Natural killer cell (primary cell): ENCODE measurements around the gene CTNNA2. TPM values are rescaled to one million over a fixed set of nuclear protein-coding genes. Genes with fewer than 3 reads are reported as not detected.

Source experiments
- ATAC-seq, 3 donors: fragments of 150-1000 bp in 2 of 3; fragments of 200-7000 bp in 1 of 3; cut with Tn5 transposase; 1 replicate in 1 of 3; 2 replicates in 2 of 3; pipeline ENCODE4 v1.10.0; 2021; ENCODE audit warnings: mild to moderate bottlenecking in 2 of 3, moderate library complexity in 2 of 3
- DNase-seq, 2 donors: peaks; one replicate each; pipeline versions ENCODE4 v3.0.0 to v3.0.0-alpha.2; 2013 to 2021; ENCODE audit warnings: mixed read lengths in 1 of 2
- H3K27ac ChIP-seq: one replicate; pipeline ENCODE4 v1.5.1; 2013; ENCODE audit warnings: mild to moderate bottlenecking, low read length
- H3K27me3 ChIP-seq: one replicate; pipeline ENCODE4 v1.6.1; 2013; ENCODE audit warnings: low read length; ENCODE audit not compliant: control insufficient read depth, insufficient read depth
- H3K36me3 ChIP-seq: one replicate; pipeline ENCODE4 v1.6.1; 2013; ENCODE audit warnings: low read length; ENCODE audit not compliant: control insufficient read depth, insufficient read depth
- H3K4me1 ChIP-seq: one replicate; pipeline ENCODE4 v1.6.1; 2013; ENCODE audit warnings: low read length; ENCODE audit not compliant: control insufficient read depth, insufficient read depth
- H3K4me3 ChIP-seq: one replicate; pipeline ENCODE4 v1.5.1; 2013; ENCODE audit warnings: low read length
- H3K9me3 ChIP-seq: one replicate; pipeline ENCODE4 v1.6.1; 2013; ENCODE audit warnings: low read length; ENCODE audit not compliant: control insufficient read depth, insufficient read depth
- H3K27ac Mint-ChIP-seq, 2 donors: one replicate each; pipeline ENCODE4 v1.8.0; 2022; ENCODE audit warnings: mild to moderate bottlenecking in 2 of 2, mixed read lengths in 2 of 2, moderate library complexity in 1 of 2
- H3K27me3 Mint-ChIP-seq, 2 donors: one replicate each; pipeline ENCODE4 v1.8.0; 2022; ENCODE audit warnings: low read depth in 2 of 2, mixed read lengths in 2 of 2
- H3K36me3 Mint-ChIP-seq: one replicate; pipeline ENCODE4 v1.8.0; 2022; ENCODE audit warnings: mixed read lengths
- H3K4me1 Mint-ChIP-seq, 2 donors: one replicate each; pipeline ENCODE4 v1.8.0; 2022; ENCODE audit warnings: mixed read lengths in 2 of 2
- H3K4me3 Mint-ChIP-seq: one replicate; pipeline ENCODE4 v1.8.0; 2022; ENCODE audit warnings: mild to moderate bottlenecking, moderate library complexity, mixed read lengths
- H3K9me3 Mint-ChIP-seq, 2 donors: one replicate each; pipeline ENCODE4 v1.8.0; 2022; ENCODE audit warnings: mixed read lengths in 2 of 2
- WGBS: methylation state at CpG from one replicate; pipeline ENCODE4 v1.1.7; 2013; ENCODE audit warnings: missing lambda C conversion rate; ENCODE audit not compliant: insufficient coverage; 5-methylcytosine and 5-hydroxymethylcytosine counted together
- intact Hi-C: fragments of 100-400 bp; cut with micrococcal nuclease; formaldehyde crosslinking; loops from one replicate; pipeline ENCODE4 v1.14.2; 2022
- total RNA-seq, 4 donors: library from RNA; stranded (reverse); fragments of 120-200 nt in 1 of 4; gene quantifications; one replicate each; pipeline versions ENCODE4 v1.2.3 to v1.2.4, GENCODE V29; 2013 to 2022
- TF ChIP-seq, protein P1 (sequence below): fragments of 200-600 bp; IDR thresholded peaks from one replicate; pipeline ENCODE4 v1.8.0; 2022; ENCODE audit warnings: antibody characterized with exemption

Gene CTNNA2
- total RNA-seq, 3 donors from 2014 or later (not counting 1 experiment from before 2014, with no cell fraction given): not detected

DNA sequence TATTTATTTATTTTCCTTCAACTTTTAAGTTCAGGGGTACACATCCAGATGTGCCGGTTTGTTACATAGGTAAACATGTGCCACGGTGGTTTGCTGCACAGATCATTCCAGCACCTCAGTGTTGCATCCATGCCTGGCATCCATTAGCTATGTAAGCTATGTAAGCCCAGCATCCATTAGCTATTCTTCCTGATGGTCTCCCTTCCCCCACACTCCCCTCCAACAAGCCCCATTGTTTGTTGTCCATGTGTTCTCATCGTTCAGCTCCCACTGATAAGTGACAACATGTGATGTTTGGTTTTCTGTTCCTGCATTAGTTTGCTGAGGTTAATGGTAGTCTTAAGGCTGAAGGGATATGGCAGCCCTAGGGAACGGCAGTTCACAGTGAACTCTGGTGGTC, 203.4 kb downstream of the CTNNA2 start:
- Mint-ChIP-seq H3K27me3 (no peaks in the 10 kb centered on the region), H3K9me3 (peaks cover 8 to 10% of the 10 kb centered on the region in 2 donors), H3K4me1 (no peaks in the 10 kb centered on the region), H3K36me3 (no peaks in the 10 kb centered on the region), H3K27ac (no peak overlapping the region), H3K4me3 (no peak overlapping the region)
- H3K27ac ChIP-seq: no peak overlapping the region
- no peaks in the 10 kb centered on the region for H3K27me3 ChIP-seq
- ATAC-seq (no peak), DNase-seq (no peak)
- H3K36me3 ChIP-seq: no peaks in the 10 kb centered on the region
- H3K4me3 ChIP-seq: no peak overlapping the region
- intact Hi-C loops: no loop called here
- 73% methylated on average over 4 of the region's 4 CpGs for WGBS
- peaks cover 3% of the 10 kb centered on the region for H3K9me3 ChIP-seq
- TF ChIP-seq, protein P1, sequence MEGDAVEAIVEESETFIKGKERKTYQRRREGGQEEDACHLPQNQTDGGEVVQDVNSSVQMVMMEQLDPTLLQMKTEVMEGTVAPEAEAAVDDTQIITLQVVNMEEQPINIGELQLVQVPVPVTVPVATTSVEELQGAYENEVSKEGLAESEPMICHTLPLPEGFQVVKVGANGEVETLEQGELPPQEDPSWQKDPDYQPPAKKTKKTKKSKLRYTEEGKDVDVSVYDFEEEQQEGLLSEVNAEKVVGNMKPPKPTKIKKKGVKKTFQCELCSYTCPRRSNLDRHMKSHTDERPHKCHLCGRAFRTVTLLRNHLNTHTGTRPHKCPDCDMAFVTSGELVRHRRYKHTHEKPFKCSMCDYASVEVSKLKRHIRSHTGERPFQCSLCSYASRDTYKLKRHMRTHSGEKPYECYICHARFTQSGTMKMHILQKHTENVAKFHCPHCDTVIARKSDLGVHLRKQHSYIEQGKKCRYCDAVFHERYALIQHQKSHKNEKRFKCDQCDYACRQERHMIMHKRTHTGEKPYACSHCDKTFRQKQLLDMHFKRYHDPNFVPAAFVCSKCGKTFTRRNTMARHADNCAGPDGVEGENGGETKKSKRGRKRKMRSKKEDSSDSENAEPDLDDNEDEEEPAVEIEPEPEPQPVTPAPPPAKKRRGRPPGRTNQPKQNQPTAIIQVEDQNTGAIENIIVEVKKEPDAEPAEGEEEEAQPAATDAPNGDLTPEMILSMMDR: no peak
- no peaks in the 10 kb centered on the region for H3K4me1 ChIP-seq

DNA sequence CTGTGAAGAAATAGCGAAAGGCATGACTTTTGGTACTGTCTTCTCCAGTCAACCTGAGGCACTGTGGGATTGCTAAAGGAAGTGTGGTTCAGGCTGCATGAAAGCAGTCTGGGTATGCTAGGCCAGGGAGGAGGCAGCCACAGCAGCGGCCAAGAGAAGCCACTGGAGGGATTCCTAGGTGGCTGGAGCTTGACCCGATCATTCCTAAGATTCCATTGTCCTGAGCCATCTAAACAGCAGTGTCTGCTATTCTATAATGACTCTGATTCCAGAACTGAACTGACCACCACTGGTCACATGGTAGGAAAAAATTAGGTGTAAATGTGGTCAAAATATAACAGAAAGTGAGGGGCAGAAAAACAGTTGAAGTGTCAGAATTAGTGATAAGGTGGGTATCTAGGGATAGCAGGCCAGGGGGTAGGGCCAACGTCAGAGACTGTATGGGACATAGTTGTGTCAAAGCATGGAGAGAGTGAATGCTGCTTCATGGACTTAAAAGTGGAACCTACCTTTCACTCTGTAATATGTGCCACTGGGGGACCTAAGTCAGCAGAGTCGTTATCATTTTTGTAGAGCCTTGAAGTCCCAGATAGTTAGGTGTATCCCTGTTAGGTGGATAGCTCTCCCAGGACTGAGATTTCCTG, 204.6 kb downstream of the CTNNA2 start:
- H3K27me3 ChIP-seq: no peaks in the 10 kb centered on the region
- H3K4me3 ChIP-seq: no peak overlapping the region
- no peak overlapping the region for H3K27ac ChIP-seq
- Mint-ChIP-seq H3K27ac (no peak overlapping the region), H3K27me3 (no peaks in the 10 kb centered on the region), H3K4me3 (no peak overlapping the region), H3K4me1 (no peaks in the 10 kb centered on the region), H3K36me3 (no peaks in the 10 kb centered on the region), H3K9me3 (peaks cover 10 to 11% of the 10 kb centered on the region in 2 donors)
- H3K9me3 ChIP-seq: peaks cover 3% of the 10 kb centered on the region
- H3K4me1 ChIP-seq: no peaks in the 10 kb centered on the region
- intact Hi-C loops: no loop called here
- TF ChIP-seq, protein P1: no peak
- no peak for ATAC-seq
- DNase-seq: no peak
- no peaks in the 10 kb centered on the region for H3K36me3 ChIP-seq
- 81% methylated on average over 5 of the region's 5 CpGs for WGBS

DNA sequence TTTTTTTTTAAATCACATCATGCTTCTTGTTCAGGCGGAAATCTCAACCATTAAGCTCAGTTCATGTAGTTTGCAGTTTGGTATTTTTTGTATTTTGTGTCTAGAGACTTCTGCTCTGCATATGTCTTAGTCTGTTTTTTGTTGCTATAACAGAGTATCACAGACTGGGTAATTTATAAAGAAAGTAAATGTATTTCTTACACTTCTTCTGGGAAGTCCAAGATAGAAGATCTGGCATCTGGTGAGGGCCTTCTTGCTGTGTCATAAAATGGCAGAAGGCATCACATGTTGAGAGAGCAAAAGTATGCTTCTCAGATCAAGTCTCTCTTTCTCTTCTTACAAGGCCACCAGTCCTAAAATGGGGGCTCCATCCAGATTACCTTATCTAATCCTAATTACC, 208.2 kb downstream of the CTNNA2 start:
- TF ChIP-seq, protein P1: no peak
- no peaks in the 10 kb centered on the region for H3K4me1 ChIP-seq
- intact Hi-C loops: no loop called here
- Mint-ChIP-seq H3K4me3 (no peak overlapping the region), H3K4me1 (no peaks in the 10 kb centered on the region), H3K27ac (no peak overlapping the region), H3K27me3 (no peaks in the 10 kb centered on the region), H3K9me3 (peaks cover 7 to 8% of the 10 kb centered on the region in 2 donors), H3K36me3 (no peaks in the 10 kb centered on the region)
- H3K27me3 ChIP-seq: no peaks in the 10 kb centered on the region
- H3K27ac ChIP-seq: no peak overlapping the region
- no peaks in the 10 kb centered on the region for H3K36me3 ChIP-seq
- ATAC-seq (no peak), DNase-seq (no peak)
- H3K4me3 ChIP-seq: no peak overlapping the region
- WGBS: 83% methylated on average over 1 of the region's 1 CpG
- H3K9me3 ChIP-seq: peaks cover 3% of the 10 kb centered on the region

DNA sequence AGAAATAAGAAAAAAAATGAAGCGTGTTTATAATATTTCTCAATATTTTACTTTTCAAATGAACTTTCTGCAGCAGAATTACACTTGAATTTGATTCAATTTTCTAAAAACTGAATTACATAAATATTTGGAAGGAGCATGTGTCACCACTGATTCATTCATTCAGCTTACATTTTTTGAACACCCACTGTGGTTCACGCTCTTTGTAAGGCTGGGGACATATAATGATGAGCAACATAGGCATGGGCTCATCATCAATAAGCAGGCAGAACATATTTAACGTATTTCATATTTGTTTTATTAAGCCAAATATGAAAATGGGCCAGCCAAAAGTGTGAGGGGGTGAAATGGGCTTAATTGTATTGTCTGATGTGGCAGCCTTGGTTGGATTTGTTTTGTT, 209.1 kb downstream of the CTNNA2 start:
- ATAC-seq: no peak
- TF ChIP-seq, protein P1: no peak
- no peaks in the 10 kb centered on the region for H3K36me3 Mint-ChIP-seq
- Histone ChIP-seq H3K4me3 (no peak overlapping the region), H3K9me3 (peaks cover 3% of the 10 kb centered on the region), H3K4me1 (no peaks in the 10 kb centered on the region), H3K36me3 (no peaks in the 10 kb centered on the region), H3K27ac (no peak overlapping the region), H3K27me3 (no peaks in the 10 kb centered on the region)
- WGBS: 83% methylated on average over 2 of the region's 3 CpGs
- H3K27me3 Mint-ChIP-seq: no peaks in the 10 kb centered on the region
- no peak overlapping the region for H3K27ac Mint-ChIP-seq
- peaks cover 7 to 8% of the 10 kb centered on the region in 2 donors for H3K9me3 Mint-ChIP-seq
- H3K4me3 Mint-ChIP-seq: no peak overlapping the region
- no peaks in the 10 kb centered on the region for H3K4me1 Mint-ChIP-seq
- no peak for DNase-seq
- intact Hi-C loops: no loop called here
